Measurements from ENCODE around the gene ATP6V0A1. TPM values are rescaled to one million over a fixed set of nuclear protein-coding genes. Genes with fewer than 3 reads are reported as not detected.
"Not testable (repeated sequence)": the region's sequence is repeated elsewhere in the genome, so short reads cannot be mapped to it uniquely, and the experiment has no call there.

Gene ATP6V0A1
- 1 to 10 TPM; 3.3 to 3.4 TPM for total RNA-seq

DNA sequence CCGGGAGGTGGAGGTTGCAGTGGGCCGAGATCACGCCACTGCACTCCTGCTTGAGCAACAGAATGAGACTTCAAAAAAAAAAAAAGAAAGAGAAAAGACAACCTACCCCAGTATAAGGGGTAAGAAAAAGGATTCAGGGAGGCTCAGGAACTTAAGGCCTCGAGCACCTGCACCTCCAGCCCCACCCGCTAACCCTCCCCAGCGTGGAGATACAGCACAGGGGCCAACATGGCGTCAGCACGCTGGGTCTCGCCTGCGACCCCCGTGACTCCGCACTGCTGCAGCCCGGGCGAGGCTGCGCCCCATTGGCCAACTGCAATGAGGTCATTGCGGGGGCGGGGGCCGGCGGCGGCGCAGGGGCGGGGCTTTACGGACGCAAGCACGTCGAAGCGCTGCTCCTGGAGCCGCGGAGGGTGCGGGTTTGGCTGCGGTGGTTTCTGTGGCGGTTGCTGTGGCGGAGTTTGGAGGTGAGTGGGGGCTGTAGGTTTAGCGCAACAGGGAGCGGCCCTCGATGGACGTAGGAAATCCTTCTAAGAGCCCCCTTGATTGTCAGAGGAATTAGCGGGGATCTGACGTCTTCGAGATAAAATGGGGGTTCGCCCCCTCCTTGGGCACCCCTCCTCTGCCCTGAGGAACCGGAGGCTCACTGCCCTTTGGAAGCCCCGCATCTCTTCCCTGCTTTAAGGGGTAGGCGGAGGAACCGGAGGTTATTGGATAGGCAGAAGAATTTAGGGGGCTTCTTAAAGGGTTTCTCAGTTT is at the start of gene ATP6V0A1:
Gene ATP6V0A1, plus strand, starts transcription at position 382 of the 759 bp plus-strand sequence. CDS start 2,017 bp downstream, outside the sequence.
- CTCF ChIA-PET: interaction anchor here (0.6 to 0.7 kb wide), 2 partner anchors 119 to 183 kb away, joined by 4 to 5 read pairs; partner anchors contain the start of genes PSMC3IP and STAT5B
- POLR2A ChIA-PET: no interaction called here

DNA sequence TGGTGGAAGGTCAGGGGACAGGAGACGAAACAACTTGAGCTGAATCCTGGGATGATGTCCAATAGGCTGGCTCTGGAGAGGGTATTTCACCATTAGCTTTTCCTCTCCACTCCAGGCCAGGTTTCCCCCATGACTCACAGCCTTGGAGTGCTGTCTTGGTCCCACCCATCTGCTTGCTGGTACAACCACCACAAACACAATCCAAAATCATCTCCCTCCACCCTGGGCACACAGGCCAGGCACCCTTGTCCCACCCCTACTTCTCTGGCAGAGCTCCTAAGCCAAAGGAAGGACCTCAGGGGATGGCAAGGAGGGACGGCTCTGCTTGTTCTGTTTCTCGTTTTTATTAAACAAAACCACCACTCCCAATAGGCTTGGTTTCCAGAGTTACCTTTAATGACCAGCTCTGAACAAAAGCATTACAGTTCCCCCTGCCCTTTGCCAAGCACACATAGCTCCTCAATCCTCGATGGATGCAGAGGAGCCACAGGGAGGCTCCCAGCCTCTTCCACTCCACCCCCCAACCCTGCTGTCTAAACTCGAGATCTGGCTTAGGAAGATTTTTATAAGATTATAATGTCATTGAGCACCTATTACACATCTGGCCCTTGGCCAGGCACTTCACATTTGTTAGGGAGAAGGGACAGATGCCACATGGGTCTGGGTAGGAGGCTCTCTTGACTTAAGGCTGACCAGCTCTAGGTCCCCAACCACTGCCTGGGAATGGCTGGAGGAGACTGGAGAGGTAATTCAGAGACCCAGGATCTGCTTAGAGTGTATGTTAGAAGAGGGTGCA is 49.0 kb upstream of the ATP6V0A1 start:
- ChIA-PET POLR2A (interaction anchor here (0.5 kb wide), 1 partner anchor 111 kb away, joined by 6 read pairs; no protein-coding TSS in a partner anchor), CTCF (interaction anchor here (0.6 to 13.0 kb wide), 3 partner anchors 92 to 265 kb away, joined by 3 to 340 read pairs (median 4); no protein-coding TSS in a partner anchor)

DNA sequence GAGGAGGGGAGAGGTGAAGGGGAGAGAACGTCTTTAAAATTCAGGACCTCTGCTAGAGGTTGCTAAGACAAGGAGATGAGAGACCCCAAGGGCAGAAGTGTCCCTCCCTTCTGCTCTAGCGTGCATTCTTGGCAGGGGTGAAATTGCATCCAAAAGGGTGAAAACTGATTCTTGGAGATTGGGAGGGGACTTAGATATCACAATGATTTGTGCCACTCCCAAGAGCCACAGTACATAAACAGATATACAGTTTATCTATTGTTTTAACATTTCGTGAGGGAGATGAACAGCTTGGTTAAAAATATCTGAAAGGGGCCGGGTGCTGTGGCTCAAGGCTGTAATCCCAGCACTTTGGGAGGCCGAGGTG is 48.4 kb upstream of the ATP6V0A1 start:
- ChIA-PET CTCF (interaction anchor here (0.7 to 13.0 kb wide), 3 partner anchors 77 to 107 kb away, joined by 4 to 340 read pairs (median 4); no protein-coding TSS in a partner anchor), POLR2A (no interaction called here)

DNA sequence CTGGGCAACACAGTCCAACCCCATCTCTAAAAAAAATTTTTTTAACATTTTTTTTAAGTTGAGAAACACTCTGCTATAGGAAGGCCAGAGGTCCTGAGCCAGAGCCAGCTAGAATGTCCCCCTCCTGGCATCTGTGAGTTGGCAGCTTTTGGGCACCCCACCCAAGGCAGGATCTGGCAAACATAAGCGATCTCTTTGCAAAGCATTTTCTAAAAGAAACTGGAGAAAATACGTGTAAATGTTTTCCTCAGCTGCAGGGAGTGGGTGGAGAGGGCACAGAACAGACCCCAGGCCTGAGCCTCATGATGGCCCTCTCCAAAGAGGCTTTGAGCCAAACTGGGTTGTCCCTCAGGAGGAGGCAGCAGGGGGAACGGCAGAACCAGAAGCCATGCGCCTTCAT is 47.3 kb upstream of the ATP6V0A1 start:
- POLR2A ChIA-PET: interaction anchor here (0.5 kb wide), 1 partner anchor 287 kb away, joined by 3 read pairs; no protein-coding TSS in a partner anchor

DNA sequence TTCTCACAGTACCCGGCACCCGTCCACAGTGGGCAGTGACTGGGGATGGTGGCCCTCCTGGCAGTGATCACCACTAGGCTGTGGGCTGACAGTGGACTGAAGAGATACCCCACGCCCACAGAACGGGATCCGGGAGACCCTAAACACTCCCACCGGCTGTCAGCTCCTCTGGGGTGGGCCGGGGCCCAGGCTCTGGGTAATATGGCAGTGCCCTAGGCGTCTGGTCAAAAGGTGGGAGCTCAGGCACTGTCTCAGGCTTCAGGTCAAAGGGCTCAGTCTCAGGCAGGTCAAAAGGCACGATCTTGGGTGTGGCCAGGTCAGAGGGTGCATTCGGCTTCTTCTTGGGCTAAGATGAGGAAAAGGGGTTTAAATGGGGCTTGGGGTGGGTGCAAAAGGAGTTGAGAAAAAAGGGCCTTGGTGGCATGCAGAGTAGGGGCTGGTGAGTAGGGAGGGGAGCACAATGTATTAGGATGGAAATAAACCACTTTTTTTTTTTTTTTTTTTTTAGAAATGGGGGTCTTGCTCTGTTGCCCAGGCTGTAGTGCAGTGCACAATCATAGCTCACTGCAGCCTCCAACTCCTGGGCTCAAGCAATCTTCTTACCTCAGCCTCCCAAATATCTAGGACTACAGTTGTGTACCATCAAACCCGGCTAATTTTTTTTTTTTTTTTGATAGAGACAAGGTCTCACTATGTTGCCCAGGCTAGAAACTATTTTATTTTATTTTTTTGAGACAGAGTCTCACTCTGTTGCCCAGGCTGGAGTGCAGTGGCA is 46.6 kb upstream of the ATP6V0A1 start:
- POLR2A ChIA-PET: no interaction called here
- CTCF ChIA-PET: interaction anchor here (0.6 to 13.0 kb wide), 3 partner anchors 94 to 504 kb away, joined by 3 to 340 read pairs (median 5); no protein-coding TSS in a partner anchor

More for the DNA sequence above, 47.3 kb upstream of the ATP6V0A1 start:
- CTCF ChIA-PET: interaction anchor here (1.3 to 13.0 kb wide), 2 partner anchors 94 to 106 kb away, joined by 4 to 340 read pairs; no protein-coding TSS in a partner anchor

DNA sequence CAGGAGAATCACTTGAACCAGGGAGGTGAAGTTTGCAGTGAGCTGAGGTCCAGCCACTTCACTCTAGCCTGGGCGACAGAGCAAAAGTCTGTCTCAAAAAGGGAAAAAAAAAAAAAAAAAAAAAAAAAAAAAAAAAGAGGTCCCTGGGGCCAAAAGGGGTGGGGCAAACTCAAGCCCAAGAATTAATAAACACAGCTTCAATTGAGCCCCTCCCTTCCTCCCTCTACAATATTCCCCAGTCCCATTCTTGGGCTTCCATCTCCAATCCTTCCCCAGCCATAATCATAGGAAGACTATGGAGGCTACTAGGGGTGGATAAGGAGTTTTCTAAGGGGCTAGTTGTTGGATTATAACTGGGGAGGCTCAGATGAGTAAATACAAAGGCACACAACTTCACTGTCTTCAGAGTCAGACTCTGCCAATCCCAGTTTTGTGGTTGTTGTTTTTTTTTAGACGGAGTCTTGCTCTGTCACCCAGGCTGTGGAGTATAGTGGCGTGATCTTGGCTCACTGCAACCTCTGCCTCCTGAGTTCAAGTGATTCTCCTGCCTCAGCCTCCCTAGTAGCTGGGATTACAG is 45.1 kb upstream of the ATP6V0A1 start:
- ChIA-PET POLR2A (no interaction called here), CTCF (interaction anchor here (0.6 to 13.0 kb wide), 4 partner anchors 8 to 96 kb away, joined by 3 to 340 read pairs (median 7); no protein-coding TSS in a partner anchor)

DNA sequence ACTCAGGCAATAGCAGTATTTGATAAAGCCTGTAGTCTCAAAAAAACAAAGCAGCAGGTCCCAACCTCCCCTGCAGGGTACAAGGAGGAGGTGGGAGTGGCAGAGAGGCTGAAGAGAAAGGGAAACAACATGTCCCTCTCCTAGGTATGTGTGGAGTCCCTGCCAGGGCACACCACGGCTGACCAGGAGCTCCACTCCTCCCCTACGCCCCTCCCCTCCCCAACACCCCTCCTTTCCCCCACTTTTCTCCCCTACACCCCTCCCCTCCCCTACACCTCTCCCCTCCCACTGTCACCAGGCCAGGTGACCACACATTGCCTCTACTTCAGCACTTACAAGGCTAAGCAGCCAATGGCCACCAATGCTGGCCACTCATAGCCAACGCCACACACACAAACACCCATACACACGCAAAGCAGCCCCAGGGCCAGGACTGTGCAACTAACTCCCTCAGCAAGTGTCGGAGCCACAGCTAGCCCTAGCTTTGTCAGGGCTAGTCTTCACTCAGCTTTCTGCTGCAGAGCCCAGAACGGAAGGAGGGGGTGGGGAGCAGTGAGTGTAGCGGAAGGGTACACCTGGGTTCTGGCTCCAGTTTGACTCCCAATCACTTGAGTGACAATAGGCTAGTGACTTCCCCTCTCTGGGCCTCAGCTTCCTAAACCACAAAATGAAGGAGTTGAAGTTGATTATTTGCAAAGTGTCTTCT is 43.8 kb upstream of the ATP6V0A1 start:
- POLR2A ChIA-PET: interaction anchor here (0.6 to 0.8 kb wide), 2 partner anchors 122 to 127 kb away, joined by 3 to 6 read pairs; no protein-coding TSS in a partner anchor
- CTCF ChIA-PET: interaction anchor here (0.7 to 2.4 kb wide), 4 partner anchors 12 to 112 kb away, joined by 3 to 9 read pairs (median 4); no protein-coding TSS in a partner anchor

DNA sequence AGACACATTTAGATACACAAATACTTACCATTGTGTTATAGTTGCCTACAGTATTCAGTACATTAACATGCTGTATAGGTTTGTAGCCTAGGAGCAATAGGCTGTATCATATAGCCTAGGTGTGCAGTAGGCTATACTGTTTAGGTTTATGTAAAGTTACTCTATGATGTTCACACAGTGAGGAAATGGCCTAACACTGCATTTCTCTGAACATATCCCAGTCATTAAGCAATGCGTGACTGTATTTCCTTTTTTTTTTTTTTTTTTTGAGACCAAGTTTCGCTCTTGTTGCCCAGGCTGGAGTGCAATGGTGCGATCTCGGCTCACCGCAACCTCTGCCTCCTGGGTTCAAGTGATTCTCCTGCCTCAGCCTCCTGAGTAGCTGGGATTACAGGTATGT is 40.7 kb upstream of the ATP6V0A1 start:
- CTCF ChIA-PET: not testable (repeated sequence)

DNA sequence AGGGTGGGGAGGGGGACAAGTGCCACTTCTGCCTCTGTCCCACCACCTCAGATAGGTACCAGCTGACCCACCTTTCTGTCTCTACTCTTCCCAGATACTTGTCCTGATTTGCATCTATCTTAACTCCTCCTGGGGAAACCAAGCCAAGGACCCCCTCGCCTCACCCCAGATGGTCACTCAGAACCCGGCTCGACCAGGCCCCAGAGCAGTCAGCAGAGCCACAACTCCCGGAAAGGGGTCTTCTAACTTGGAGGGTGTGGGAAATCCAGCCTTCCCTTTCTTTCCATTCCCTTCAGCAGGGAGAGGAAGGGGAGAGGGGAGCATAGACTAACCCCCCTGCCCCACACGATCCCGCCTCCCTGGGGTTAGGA is 37.6 kb upstream of the ATP6V0A1 start:
- ChIA-PET CTCF (interaction anchor here (0.8 to 1.0 kb wide), 2 partner anchors 72 to 97 kb away, joined by 3 read pairs; no protein-coding TSS in a partner anchor), POLR2A (interaction anchor here (0.6 kb wide), 1 partner anchor 109 kb away, joined by 3 read pairs; no protein-coding TSS in a partner anchor)

More for the DNA sequence above, 40.7 kb upstream of the ATP6V0A1 start:
- POLR2A ChIA-PET: not testable (repeated sequence)

DNA sequence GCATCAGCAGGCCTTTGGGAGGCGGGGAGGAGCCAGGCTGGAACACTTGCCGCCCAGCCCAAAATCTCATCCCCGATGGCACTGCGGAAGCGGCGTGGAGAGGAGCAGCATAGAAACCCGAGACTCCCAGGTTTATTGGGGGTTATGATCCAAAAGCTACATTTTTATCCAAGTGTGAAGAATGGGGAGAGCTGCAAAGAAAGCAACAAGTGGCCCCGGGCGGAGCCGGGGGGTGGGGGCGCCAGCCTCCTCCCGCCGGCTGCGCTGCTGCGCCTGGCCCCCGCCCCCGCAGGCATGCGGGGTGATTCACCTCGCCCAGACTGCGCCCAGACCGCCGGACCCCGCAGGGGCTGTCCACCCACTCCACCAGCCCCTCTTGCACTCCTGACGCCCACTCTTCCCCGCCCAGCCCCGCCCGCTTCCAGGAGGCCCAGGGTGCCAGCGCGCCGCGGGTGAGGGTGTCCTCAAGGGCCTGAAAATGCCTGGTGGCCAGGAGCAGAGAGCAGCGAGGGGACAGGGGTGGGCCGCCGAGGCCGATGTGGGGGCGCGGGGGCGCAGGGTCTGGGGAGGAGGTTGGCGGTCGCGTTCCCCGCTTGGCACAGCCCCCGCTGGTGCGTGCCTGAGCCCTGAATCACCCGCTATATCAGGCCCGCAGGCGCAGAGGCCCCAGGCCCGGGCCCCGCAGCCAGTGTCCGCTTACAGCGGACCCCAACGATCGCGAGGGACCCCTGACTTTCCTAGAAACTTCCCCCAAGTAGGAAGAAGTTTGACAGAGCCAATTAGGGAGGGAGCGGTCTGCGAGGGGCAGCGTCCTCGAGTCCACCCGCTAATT is 37.0 kb upstream of the ATP6V0A1 start:
- CTCF ChIA-PET: interaction anchor here (0.5 to 1.7 kb wide), 6 partner anchors 9 to 105 kb away, joined by 3 to 9 read pairs (median 6); no protein-coding TSS in a partner anchor
- POLR2A ChIA-PET: interaction anchor here (0.6 to 0.9 kb wide), 2 partner anchors 109 to 133 kb away, joined by 3 read pairs; partner anchors contain the start of gene STAT5A

DNA sequence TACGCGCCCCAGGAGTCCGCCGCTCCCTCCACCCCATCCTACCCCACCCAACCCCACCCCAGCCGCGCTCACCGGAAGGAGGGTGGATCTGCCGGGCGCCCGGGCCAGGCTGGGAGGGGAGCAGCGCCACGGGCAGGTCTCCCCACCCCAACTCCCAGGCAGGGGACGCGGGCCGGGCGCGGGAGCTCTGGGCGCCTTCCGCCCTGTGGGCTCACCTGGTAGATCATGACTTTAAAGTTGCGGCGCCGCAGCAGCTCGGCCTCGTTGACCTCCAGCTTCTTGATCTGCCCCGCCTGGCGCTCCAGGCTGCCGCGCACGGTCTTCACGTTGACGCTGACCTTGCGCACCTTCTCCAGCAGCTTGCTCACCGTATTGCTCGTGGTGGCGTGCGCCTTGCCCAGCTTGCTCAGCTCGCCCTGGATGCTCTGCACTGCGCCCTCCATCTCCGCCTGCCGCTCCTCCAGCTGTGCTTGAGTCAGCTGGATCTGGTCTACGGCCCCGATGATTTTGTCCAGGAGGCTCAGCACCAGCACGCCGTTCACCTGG is 36.2 kb upstream of the ATP6V0A1 start:
- POLR2A ChIA-PET: interaction anchor here (0.9 to 1.0 kb wide), 2 partner anchors 26 to 134 kb away, joined by 3 read pairs; partner anchors contain the start of gene STAT5A
- CTCF ChIA-PET: interaction anchor here (1.0 to 1.7 kb wide), 5 partner anchors 16 to 105 kb away, joined by 3 to 9 read pairs (median 6); no protein-coding TSS in a partner anchor

DNA sequence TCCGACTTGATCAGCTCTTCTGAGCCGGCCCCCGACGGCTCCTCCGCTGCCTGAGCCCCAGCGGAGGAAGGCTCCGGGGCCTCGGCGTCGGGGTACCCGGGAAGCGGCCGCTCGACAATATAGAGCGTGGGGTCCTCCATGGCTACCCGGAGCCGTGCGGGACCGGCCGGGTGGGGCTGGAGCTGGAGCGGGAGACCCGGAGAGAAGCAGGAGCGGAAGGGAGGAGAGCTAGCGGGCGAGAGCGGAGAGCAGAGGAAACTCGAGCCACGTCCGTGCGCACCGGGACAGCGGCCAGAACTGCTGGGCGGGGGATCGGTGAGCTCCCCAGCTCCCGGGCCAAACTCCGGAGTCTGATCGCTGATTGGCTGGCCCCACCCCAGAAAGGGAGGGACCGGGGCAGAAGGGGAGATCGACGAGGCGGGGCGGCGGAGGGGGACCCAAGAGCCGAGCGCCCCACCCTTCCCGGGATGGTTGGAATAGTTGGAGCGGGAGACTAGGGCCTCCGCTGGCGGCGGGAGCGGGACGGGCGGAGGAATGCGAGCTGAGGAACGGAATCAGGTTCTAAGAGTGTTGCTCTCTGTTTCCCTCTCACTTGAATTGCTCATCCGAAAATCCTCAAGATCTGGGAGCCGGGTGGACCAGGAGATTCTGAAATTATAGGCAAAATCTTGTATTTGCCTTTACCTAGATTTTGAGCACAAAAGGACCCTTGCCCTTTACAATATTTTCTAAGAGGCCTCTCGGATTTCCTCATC is 35.5 kb upstream of the ATP6V0A1 start, which contains the start of gene CAVIN1:
Gene CAVIN1, minus strand, starts transcription at position 299 of the 755 bp plus-strand sequence. Its CDS starts 159 bp downstream, at position 140.
- ChIA-PET CTCF (interaction anchor here (1.0 to 1.7 kb wide), 6 partner anchors 17 to 104 kb away, joined by 3 to 9 read pairs (median 4); no protein-coding TSS in a partner anchor), POLR2A (interaction anchor here (0.6 to 1.0 kb wide), 3 partner anchors 27 to 242 kb away, joined by 3 to 8 read pairs (median 3); partner anchors contain the start of gene STAT5A)

DNA sequence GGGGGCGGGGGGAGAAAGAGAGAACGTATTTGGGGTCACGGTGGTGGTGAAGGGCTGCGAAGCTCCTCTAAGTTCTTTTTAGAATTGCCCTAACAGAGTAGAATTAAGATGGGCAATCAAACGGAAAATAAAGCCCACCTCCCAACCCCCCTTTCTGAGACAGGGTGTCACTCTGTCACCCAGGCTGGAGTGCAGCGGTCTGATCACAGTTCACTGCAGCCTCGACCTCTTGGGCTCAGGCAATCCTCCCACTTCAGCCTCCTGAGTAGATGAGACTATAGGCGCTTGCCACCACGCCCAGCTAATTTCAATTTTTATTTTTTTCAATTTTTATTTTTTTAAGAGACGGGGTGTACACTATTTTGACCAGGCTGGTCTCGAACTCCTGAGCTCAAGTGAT is 34.9 kb upstream of the ATP6V0A1 start:
- POLR2A ChIA-PET: interaction anchor here (0.6 kb wide), 1 partner anchor 242 kb away, joined by 8 read pairs; no protein-coding TSS in a partner anchor

DNA sequence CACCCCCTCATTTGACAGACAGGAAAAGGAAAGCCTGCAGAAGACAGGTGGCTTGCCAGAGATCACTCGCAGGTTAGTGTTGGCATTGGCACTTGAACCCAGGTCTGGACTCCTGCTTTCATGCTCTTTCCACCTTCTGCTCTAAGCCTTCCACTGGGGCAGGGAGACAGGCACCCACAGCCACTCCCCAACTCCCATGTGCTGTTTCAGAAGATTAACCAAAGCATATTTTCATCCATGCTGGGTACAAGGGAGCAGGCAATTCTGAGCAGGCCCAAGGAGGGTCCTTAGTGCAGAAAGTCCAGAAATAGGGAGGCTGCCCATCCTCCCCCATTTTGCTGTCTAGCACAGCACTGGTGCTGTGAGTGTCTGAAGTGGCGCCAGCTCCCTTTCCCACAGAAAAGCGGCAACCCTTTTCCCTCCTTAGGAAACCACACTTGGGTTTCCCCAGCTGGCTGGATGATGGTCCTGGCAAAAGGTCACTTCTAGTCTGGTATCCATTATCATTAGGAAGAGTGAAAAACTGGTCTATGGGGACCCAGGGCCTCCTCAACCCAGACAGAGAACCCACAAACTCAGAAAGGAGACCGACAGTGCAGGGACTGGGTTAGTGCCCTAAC is 33.6 kb upstream of the ATP6V0A1 start:
- POLR2A ChIA-PET: no interaction called here
- CTCF ChIA-PET: interaction anchor here (0.7 to 1.2 kb wide), 2 partner anchors 93 to 203 kb away, joined by 3 to 4 read pairs; no protein-coding TSS in a partner anchor

More for the DNA sequence above, 34.9 kb upstream of the ATP6V0A1 start:
- CTCF ChIA-PET: interaction anchor here (1.0 to 1.7 kb wide), 3 partner anchors 18 to 101 kb away, joined by 3 to 6 read pairs (median 3); no protein-coding TSS in a partner anchor

All from activated CD8-positive, alpha-beta memory T cell treated with anti-CD3 and anti-CD28 coated beads for 36 hours (primary cell).